ES-I3 (cell line): Measurements from ENCODE around the gene GRHPR.

ENCODE experiments used
- H3K36me3 ChIP-seq: 2 replicates; pipeline ENCODE4 v1.6.1; 2013; ENCODE audit warnings: mild to moderate bottlenecking, low read length, control low read depth, moderate library complexity; ENCODE audit not compliant: insufficient read depth
- H3K4me1 ChIP-seq: 2 replicates; pipeline ENCODE4 v1.6.1; 2013; ENCODE audit warnings: mild to moderate bottlenecking, control low read depth, low read length; ENCODE audit not compliant: insufficient read depth
- H3K9ac ChIP-seq: 2 replicates; pipeline ENCODE4 v1.6.1; 2013; ENCODE audit warnings: low read depth, mild to moderate bottlenecking, low read length, moderate library complexity
- H3K9me3 ChIP-seq: 2 replicates; pipeline ENCODE4 v1.6.1; 2013; ENCODE audit warnings: mild to moderate bottlenecking, low read length, moderate library complexity; ENCODE audit not compliant: control insufficient read depth, insufficient read depth

Gene GRHPR

GRCh38 chr9:37485389-37486255 lies 63.1 kb downstream of the GRHPR start, which contains the start of gene POLR1E:
TSS of gene POLR1E (plus strand) at chr9:37485948. CDS start at chr9:37486048, 100 bp downstream.
- peaks cover 9% of the 10 kb centered on the region; the same call in 1 of the 2 replicates for H3K4me1 ChIP-seq
- peak within 1 kb of the TSS; percentile 70 for H3K9ac ChIP-seq
- H3K9me3 ChIP-seq, result no peaks in the 10 kb centered on the region
- peaks cover 5% of the 10 kb centered on the region; the same call in 1 of the 2 replicates for H3K36me3 ChIP-seq

GRCh38 chr9:37486256-37486615 lies 63.7 kb downstream of the GRHPR start:
- Histone ChIP-seq H3K9me3 (no peaks in the 10 kb centered on the region), H3K9ac (peak overlapping the region; percentile 70), H3K4me1 (peaks cover 9% of the 10 kb centered on the region; the same call in 1 of the 2 replicates), H3K36me3 (peaks cover 5% of the 10 kb centered on the region; the same call in 1 of the 2 replicates)
